Testis (tissue), 2 donors: ENCODE measurements around the gene INSC.

Experiments used
- POLR2A ChIP-seq: fragments of 450-650 bp; IDR thresholded peaks from one replicate; pipeline ENCODE4 v1.6.1; 2017; ENCODE audit warnings: antibody characterized with exemption, mild to moderate bottlenecking, moderate library complexity
- TF ChIP-seq, protein P1 (sequence below), 3 experiments: fragments of 450-650 bp in 2 of 3; fragments of 200-600 bp in 1 of 3; sonication (generic) in 1 of 3; IDR thresholded peaks; one replicate each; pipeline ENCODE4 v1.5.1; 2016 to 2019; ENCODE audit warnings: antibody characterized with exemption in 3 of 3, mild to moderate bottlenecking in 2 of 3, moderate library complexity in 1 of 3

DNA sequence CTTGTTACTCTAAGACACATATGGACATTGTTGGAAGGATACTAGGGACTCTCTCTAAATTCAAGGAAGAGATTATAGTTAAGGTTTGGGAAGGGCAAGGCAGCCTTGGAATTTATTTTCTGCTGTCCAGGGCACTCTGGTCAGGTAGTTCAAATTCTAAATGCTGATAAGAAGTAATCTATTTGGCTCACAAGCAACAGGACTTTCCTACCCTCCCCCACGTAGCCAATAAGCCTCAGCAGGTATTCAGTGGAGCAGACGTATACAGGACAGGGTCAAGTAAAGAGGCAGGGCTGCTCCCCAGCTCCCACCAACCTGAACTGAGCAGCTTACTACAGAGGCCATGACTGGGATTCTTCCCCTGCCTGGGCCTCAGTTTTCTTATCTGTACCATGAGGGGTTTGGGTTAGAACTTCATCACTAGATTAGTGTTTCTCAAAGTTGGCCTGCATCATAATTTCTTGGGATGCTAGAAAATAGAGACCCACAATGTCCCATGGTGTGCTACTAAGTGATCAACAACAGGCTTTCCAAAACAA lies 6.1 kb upstream of the INSC start:
- TF ChIP-seq, protein P1, sequence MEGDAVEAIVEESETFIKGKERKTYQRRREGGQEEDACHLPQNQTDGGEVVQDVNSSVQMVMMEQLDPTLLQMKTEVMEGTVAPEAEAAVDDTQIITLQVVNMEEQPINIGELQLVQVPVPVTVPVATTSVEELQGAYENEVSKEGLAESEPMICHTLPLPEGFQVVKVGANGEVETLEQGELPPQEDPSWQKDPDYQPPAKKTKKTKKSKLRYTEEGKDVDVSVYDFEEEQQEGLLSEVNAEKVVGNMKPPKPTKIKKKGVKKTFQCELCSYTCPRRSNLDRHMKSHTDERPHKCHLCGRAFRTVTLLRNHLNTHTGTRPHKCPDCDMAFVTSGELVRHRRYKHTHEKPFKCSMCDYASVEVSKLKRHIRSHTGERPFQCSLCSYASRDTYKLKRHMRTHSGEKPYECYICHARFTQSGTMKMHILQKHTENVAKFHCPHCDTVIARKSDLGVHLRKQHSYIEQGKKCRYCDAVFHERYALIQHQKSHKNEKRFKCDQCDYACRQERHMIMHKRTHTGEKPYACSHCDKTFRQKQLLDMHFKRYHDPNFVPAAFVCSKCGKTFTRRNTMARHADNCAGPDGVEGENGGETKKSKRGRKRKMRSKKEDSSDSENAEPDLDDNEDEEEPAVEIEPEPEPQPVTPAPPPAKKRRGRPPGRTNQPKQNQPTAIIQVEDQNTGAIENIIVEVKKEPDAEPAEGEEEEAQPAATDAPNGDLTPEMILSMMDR (IDR thresholded peaks at IDR 0.05), result no peak
- no peak for TF ChIP-seq POLR2A
